Body of pancreas (tissue), 4 donors: ENCODE results near the gene WDR5.

Experiments used
- CTCF ChIP-seq, 7 experiments: fragments of 450-650 bp in 4 of 7; fragments of 200-600 bp in 3 of 7; sonication (generic) in 3 of 7; IDR thresholded peaks; one replicate each; pipeline ENCODE4 v1.5.1; 2016 to 2019; ENCODE audit warnings: antibody characterized with exemption in 7 of 7
- POLR2A ChIP-seq, 3 donors: fragments of 450-650 bp; IDR thresholded peaks; one replicate each; pipeline ENCODE4 v1.6.1; 2016; ENCODE audit warnings: antibody characterized with exemption in 3 of 3, mild to moderate bottlenecking in 2 of 3

- no peak for TF ChIP-seq CTCF (IDR thresholded peaks at IDR 0.05)
- TF ChIP-seq POLR2A (IDR thresholded peaks at IDR 0.05) = no peak
Observed at GRCh38 chr9:134127616-134128015, 8.3 kb upstream of the WDR5 start.
